Stomach (tissue), 4 donors: ENCODE results near the gene HIGD2A.

ENCODE experiments used
- EP300 ChIP-seq: sonication (generic); formaldehyde crosslinking; IDR thresholded peaks from one replicate; pipeline ENCODE4 v1.6.1; 2017; ENCODE audit warnings: antibody characterized with exemption
- TF ChIP-seq, protein P1 (sequence below), 7 experiments: fragments of 450-650 bp in 4 of 7; fragments of 200-600 bp in 3 of 7; sonication (generic) in 3 of 7; IDR thresholded peaks; one replicate each; pipeline ENCODE4 v1.5.1; 2016 to 2019; ENCODE audit warnings: antibody characterized with exemption in 7 of 7, control low read depth in 2 of 7, mild to moderate bottlenecking in 1 of 7

DNA sequence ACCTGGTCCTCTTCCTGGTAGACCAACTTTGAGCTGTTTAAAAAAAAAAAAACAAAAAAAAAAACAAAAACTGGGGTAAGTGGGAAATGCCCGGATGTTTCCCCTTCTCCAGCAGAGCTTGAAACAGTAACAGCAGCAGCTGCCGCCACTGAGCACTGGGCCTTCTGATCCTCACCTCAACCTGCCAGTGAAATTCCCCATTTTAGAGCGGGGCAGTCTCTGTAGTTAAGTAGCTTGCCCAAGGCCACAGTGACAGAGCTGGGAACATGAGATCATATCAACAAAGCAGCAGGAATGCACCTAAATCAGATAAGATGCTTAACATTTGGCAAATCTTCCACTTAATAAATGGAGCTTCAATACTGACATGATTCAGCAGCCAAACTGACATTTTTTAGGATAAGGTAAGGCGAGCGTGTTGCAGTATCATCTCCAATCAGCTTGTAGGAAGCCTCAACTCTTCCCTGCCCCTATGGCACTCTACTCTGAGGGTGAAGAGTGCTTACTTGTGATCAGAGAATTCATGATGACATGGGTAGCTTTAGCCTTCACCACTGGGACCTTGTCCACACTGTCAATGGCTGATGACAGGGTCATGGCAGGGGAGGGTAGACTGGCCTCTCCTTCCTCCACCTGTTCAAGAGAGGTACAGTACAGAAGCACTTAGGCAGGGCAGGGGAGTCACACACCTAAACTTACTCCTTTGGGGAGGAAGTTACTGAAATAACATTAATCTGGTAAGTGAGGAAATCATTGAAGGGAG is 36.3 kb upstream of the HIGD2A start:
- TF ChIP-seq EP300 = no peak
- TF ChIP-seq, protein P1, sequence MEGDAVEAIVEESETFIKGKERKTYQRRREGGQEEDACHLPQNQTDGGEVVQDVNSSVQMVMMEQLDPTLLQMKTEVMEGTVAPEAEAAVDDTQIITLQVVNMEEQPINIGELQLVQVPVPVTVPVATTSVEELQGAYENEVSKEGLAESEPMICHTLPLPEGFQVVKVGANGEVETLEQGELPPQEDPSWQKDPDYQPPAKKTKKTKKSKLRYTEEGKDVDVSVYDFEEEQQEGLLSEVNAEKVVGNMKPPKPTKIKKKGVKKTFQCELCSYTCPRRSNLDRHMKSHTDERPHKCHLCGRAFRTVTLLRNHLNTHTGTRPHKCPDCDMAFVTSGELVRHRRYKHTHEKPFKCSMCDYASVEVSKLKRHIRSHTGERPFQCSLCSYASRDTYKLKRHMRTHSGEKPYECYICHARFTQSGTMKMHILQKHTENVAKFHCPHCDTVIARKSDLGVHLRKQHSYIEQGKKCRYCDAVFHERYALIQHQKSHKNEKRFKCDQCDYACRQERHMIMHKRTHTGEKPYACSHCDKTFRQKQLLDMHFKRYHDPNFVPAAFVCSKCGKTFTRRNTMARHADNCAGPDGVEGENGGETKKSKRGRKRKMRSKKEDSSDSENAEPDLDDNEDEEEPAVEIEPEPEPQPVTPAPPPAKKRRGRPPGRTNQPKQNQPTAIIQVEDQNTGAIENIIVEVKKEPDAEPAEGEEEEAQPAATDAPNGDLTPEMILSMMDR (IDR thresholded peaks at IDR 0.05) = no peak
